K562 (cell line): Measurements from ENCODE around the gene BTBD1. TPM values are rescaled to one million over a fixed set of nuclear protein-coding genes. Genes with fewer than 3 reads are reported as not detected.

ENCODE experiments used
- CHD1 ChIP-seq: fragments of 200-600 bp; sonication (generic); IDR thresholded peaks from one replicate; pipeline ENCODE4 v1.6.1; 2012; ENCODE audit warnings: mild to moderate bottlenecking, moderate library complexity, low read length, inconsistent platforms
- CTBP1 ChIP-seq: fragments of 450-650 bp; IDR thresholded peaks from 2 replicates; pipeline ENCODE4 v1.6.1; 2016; ENCODE audit warnings: borderline replicate concordance
- DIDO1 ChIP-seq: fragments of 450-650 bp; IDR thresholded peaks from 2 replicates; pipeline ENCODE4 v1.6.1; 2016; ENCODE audit warnings: low read depth, missing biosample characterization, missing genetic modification characterization
- FOSL1 ChIP-seq: fragments of 200-800 bp; sonication (Bioruptor generic); conservative IDR thresholded peaks from 2 replicates; pipeline ENCODE4 v1.6.1; 2016; ENCODE audit warnings: missing genetic modification characterization, missing compliant biosample characterization
- LARP7 ChIP-seq: fragments of 450-650 bp; IDR thresholded peaks from 2 replicates; pipeline ENCODE4 v1.6.1; 2016
- NELFE ChIP-seq: IDR thresholded peaks from 2 replicates; pipeline ENCODE4 v1.6.1; 2011; ENCODE audit warnings: mild to moderate bottlenecking; ENCODE audit not compliant: insufficient read depth, insufficient read length
- NFE2L1 ChIP-seq: fragments of 450-650 bp; IDR thresholded peaks from 2 replicates; pipeline ENCODE4 v1.6.1; 2016; ENCODE audit warnings: missing genetic modification characterization, low read depth, mild to moderate bottlenecking, missing compliant biosample characterization, moderate library complexity, borderline replicate concordance
- NFIC ChIP-seq: fragments of 450-650 bp; IDR thresholded peaks from 2 replicates; pipeline ENCODE4 v1.6.1; 2017; ENCODE audit warnings: mild to moderate bottlenecking, inconsistent platforms
- NR4A1 ChIP-seq, 2 experiments: fragments of 250-450 bp in 1 of 2; fragments of 450-650 bp in 1 of 2; sonication (Bioruptor Pico) in 1 of 2; IDR thresholded peaks; 2 replicates each; pipeline versions ENCODE4 v1.4.0 to v1.6.1; 2016 to 2020; ENCODE audit warnings: mild to moderate bottlenecking in 2 of 2, missing compliant biosample characterization in 1 of 2, missing genetic modification characterization in 1 of 2, moderate library complexity in 1 of 2
- PCBP1 ChIP-seq: fragments of 200-400 bp; formaldehyde crosslinking; IDR thresholded peaks from 2 replicates; pipeline ENCODE4 v1.6.1; 2018; ENCODE audit warnings: mild to moderate bottlenecking, low read depth, low read length; ENCODE audit not compliant: poor library complexity, severe bottlenecking
- POLR2AphosphoS2 ChIP-seq: IDR thresholded peaks from 2 replicates; pipeline ENCODE4 v1.6.1; 2012; ENCODE audit warnings: low read length, improper control_type of control experiment
- PYGO2 ChIP-seq: fragments of 450-650 bp; IDR thresholded peaks from 2 replicates; pipeline ENCODE4 v1.6.1; 2016; ENCODE audit warnings: mild to moderate bottlenecking, missing genetic modification characterization, moderate library complexity, missing compliant biosample characterization
- RBBP5 ChIP-seq: fragments of 200-600 bp; sonication (generic); IDR thresholded peaks from 2 replicates; pipeline ENCODE4 v1.6.1; 2012; ENCODE audit warnings: borderline replicate concordance, mild to moderate bottlenecking, low read length, control low read depth, inconsistent platforms; ENCODE audit not compliant: insufficient read depth, poor library complexity, severe bottlenecking
- SAFB ChIP-seq: fragments of 200-400 bp; formaldehyde crosslinking; IDR thresholded peaks from 2 replicates; pipeline ENCODE4 v1.6.1; 2017; ENCODE audit warnings: low read depth, low read length, borderline replicate concordance
- SREBF2 ChIP-seq: sonication (generic); formaldehyde crosslinking; IDR thresholded peaks from 2 replicates; pipeline ENCODE4 v1.4.0; 2020; ENCODE audit warnings: mild to moderate bottlenecking, missing genetic modification reagents
- SRF ChIP-seq, 2 experiments: fragments of 250-450, 450-650 bp in 1 of 2; sonication (Bioruptor Pico) in 1 of 2; sonication (generic) in 1 of 2; formaldehyde crosslinking; IDR thresholded peaks; 2 replicates each; pipeline versions ENCODE4 v1.5.0 to v1.5.1; 2020 to 2022; ENCODE audit warnings: mild to moderate bottlenecking in 1 of 2, missing genetic modification reagents in 1 of 2
- STAG1 ChIP-seq: sonication (generic); formaldehyde crosslinking; IDR thresholded peaks from 2 replicates; pipeline ENCODE4 v1.5.0; 2020; ENCODE audit warnings: missing genetic modification reagents, borderline replicate concordance
- ZKSCAN3 ChIP-seq: fragments of 250-450 bp; sonication (Bioruptor Pico); IDR thresholded peaks from 2 replicates; pipeline ENCODE4 v1.4.0; 2020
- ZNF12 ChIP-seq: sonication (generic); formaldehyde crosslinking; IDR thresholded peaks from 2 replicates; pipeline ENCODE4 v1.4.0; 2020; ENCODE audit warnings: mild to moderate bottlenecking, missing genetic modification reagents
- polyA plus RNA-seq, 8 experiments: library from polyadenylated mRNA; depleted of rRNA in 4 of 8; stranded (reverse) in 5 of 8; unstranded in 3 of 8; fragments of >200 nt; fragmentation: Nextera tagmentation in 2 of 8; fragmentation: Illumina TruSeq in 1 of 8; extraction: Ambion mirVana in 2 of 8; extraction: Trizol in 1 of 8; gene quantifications; 2 replicates each; pipeline versions ENCODE4 v1.2.1 to v1.2.3, GENCODE V29; 2011 to 2014; ENCODE audit warnings: inconsistent platforms in 1 of 8, missing spikeins in 1 of 8
- total RNA-seq, 7 experiments: library from RNA; depleted of rRNA in 6 of 7; stranded (reverse); fragments of >200 nt in 6 of 7; fragmentation: Illumina TruSeq in 2 of 7; extraction: Trizol in 2 of 7; gene quantifications; 2 replicates each; pipeline versions ENCODE4 v1.2.1 to v1.2.3, GENCODE V29; 2011 to 2021; ENCODE audit warnings: low replicate concordance in 1 of 7
- TF ChIP-seq, protein P1 (sequence below): fragments of 450-650 bp; IDR thresholded peaks from 2 replicates; pipeline ENCODE4 v1.6.1; 2016; ENCODE audit warnings: missing biosample characterization, missing genetic modification characterization
- TF ChIP-seq, protein P2 (sequence below): fragments of 250-450 bp; sonication (Bioruptor Pico); IDR thresholded peaks from 2 replicates; pipeline ENCODE4 v1.4.0; 2020
- TF ChIP-seq, protein P3 (sequence below), 3 experiments: fragments of 200-800 bp in 1 of 3; fragments of 250-450 bp in 1 of 3; fragments of 450-650 bp in 1 of 3; sonication (Bioruptor Pico) in 1 of 3; sonication (Bioruptor generic) in 1 of 3; formaldehyde crosslinking in 1 of 3; IDR thresholded peaks; 2 replicates each; pipeline versions ENCODE4 v1.6.1 to v1.8.0; 2016 to 2022; ENCODE audit warnings: mild to moderate bottlenecking in 2 of 3, missing genetic modification characterization in 2 of 3, missing compliant biosample characterization in 1 of 3, moderate library complexity in 1 of 3

BTBD1 gene
- total and polyA plus RNA-seq, 9 of the 15 experiments (the other 6 are each of a cell fraction or from before 2014, with no cell fraction given): 19.4 to 106 (median 90.4) TPM

DNA sequence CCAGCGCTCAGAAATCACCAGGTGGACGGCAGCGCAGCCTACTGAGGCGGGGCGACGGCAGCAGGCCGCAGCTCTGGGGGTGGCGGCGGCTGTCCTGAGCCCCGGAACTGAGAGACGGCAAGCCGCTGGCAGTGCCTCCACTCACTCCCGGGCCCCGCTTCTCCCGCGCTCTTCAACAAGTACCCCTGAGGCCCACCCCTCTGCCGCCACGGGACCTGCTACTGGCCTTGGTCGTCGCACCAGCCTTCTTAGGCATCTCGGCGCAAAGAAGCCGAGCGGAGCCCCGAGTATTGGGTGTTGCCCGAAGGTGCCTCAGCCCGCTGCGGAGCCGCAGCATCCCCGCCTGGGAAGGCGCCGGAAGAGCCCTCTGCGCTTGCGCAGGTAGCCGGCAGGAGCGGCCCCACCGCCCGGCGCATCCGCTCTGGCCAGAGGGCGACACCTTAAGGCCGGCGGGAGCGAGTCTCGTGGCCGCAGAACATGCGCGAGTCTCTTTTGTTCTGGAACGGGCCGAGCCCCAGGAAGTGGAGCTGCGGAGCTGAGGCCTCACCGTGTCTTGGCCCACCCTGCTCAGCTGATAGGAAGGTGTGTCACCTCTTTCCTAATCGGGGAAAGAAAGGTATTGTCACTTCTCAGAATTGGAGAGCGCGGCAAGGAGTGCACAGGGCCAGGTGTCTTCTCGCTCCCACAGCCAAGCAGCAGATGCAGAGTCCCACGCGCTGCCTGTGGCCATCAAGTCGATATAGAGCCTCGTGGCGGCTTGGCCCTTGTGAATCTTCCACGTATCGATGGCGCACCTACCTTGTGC lies 55.6 kb downstream of the BTBD1 start, which contains the start of gene C15orf40 (continued):
- TF ChIP-seq, protein P1, sequence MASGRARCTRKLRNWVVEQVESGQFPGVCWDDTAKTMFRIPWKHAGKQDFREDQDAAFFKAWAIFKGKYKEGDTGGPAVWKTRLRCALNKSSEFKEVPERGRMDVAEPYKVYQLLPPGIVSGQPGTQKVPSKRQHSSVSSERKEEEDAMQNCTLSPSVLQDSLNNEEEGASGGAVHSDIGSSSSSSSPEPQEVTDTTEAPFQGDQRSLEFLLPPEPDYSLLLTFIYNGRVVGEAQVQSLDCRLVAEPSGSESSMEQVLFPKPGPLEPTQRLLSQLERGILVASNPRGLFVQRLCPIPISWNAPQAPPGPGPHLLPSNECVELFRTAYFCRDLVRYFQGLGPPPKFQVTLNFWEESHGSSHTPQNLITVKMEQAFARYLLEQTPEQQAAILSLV: no peak
- TF ChIP-seq DIDO1 (tag) (peak; percentile 87), NFE2L1 (tag) (no peak), CTBP1 (peak; percentile 85), PYGO2 (tag) (no peak), SREBF2 (CRISPR knock-in tag) (no peak), SAFB (no peak), CHD1 (no peak), STAG1 (CRISPR knock-in tag) (no peak; the same call in 1 of the 2 replicates), RBBP5 (peak; percentile 88), SRF (CRISPR knock-in tag; IDR thresholded peaks at IDR 0.05) (no peak; a peak in 1 of 4 replicates), LARP7 (no peak), PCBP1 (no peak), NR4A1 (CRISPR knock-in tag; IDR thresholded peaks at IDR 0.05) (no peak), NR4A1 (tag; IDR thresholded peaks at IDR 0.05) (peak; percentile 63; the same call in 1 of the 2 replicates), ZKSCAN3 (CRISPR knock-in tag) (no peak), ZNF12 (CRISPR knock-in tag) (no peak), NELFE (no peak), FOSL1 (0 out of 2 replicates have a peak, but pooled peaks have one; percentile 28), NFIC (peak; percentile 38), POLR2AphosphoS2 (no peak)
- TF ChIP-seq, protein P2, sequence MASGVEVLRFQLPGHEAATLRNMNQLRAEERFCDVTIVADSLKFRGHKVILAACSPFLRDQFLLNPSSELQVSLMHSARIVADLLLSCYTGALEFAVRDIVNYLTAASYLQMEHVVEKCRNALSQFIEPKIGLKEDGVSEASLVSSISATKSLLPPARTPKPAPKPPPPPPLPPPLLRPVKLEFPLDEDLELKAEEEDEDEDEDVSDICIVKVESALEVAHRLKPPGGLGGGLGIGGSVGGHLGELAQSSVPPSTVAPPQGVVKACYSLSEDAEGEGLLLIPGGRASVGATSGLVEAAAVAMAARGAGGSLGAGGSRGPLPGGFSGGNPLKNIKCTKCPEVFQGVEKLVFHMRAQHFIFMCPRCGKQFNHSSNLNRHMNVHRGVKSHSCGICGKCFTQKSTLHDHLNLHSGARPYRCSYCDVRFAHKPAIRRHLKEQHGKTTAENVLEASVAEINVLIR: no peak
- TF ChIP-seq, protein P3, sequence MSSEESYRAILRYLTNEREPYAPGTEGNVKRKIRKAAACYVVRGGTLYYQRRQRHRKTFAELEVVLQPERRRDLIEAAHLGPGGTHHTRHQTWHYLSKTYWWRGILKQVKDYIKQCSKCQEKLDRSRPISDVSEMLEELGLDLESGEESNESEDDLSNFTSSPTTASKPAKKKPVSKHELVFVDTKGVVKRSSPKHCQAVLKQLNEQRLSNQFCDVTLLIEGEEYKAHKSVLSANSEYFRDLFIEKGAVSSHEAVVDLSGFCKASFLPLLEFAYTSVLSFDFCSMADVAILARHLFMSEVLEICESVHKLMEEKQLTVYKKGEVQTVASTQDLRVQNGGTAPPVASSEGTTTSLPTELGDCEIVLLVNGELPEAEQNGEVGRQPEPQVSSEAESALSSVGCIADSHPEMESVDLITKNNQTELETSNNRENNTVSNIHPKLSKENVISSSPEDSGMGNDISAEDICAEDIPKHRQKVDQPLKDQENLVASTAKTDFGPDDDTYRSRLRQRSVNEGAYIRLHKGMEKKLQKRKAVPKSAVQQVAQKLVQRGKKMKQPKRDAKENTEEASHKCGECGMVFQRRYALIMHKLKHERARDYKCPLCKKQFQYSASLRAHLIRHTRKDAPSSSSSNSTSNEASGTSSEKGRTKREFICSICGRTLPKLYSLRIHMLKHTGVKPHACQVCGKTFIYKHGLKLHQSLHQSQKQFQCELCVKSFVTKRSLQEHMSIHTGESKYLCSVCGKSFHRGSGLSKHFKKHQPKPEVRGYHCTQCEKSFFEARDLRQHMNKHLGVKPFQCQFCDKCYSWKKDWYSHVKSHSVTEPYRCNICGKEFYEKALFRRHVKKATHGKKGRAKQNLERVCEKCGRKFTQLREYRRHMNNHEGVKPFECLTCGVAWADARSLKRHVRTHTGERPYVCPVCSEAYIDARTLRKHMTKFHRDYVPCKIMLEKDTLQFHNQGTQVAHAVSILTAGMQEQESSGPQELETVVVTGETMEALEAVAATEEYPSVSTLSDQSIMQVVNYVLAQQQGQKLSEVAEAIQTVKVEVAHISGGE (CRISPR knock-in tag; IDR thresholded peaks at IDR 0.05): peak in 1 of 3 experiments; percentile 71; a peak in 2 of 6 replicates
